GM12891 (cell line): ENCODE data around the gene GDA.

ENCODE experiments used
- DNase-seq: peaks from one replicate; pipeline ENCODE4 v3.0.0; 2011; ENCODE audit warnings: low spot score; ENCODE audit not compliant: insufficient read length
- FAIRE-seq: peaks from 2 replicates; lab custom pipeline; 2011; peaks lifted over from hg19 to GRCh38; lab: Jason Lieb, UNC
- PAX5 ChIP-seq: IDR thresholded peaks from 2 replicates; pipeline ENCODE4 v1.6.1; 2011; ENCODE audit warnings: low read length, moderate library complexity, mild to moderate bottlenecking; ENCODE audit not compliant: insufficient read depth, severe bottlenecking
- POLR2A ChIP-seq: IDR thresholded peaks from 2 replicates; pipeline ENCODE4 v1.6.1; 2011; ENCODE audit warnings: low read depth, low read length, control low read depth
- POLR2AphosphoS5 ChIP-seq: IDR thresholded peaks from 2 replicates; pipeline ENCODE4 v1.6.1; 2011; ENCODE audit warnings: low read depth, low read length, control low read depth
- POU2F2 ChIP-seq: IDR thresholded peaks from 2 replicates; pipeline ENCODE4 v1.6.1; 2011; ENCODE audit warnings: low read depth, mild to moderate bottlenecking, control low read depth, low read length, moderate library complexity
- SPI1 ChIP-seq: IDR thresholded peaks from 2 replicates; pipeline ENCODE4 v1.6.1; 2011; ENCODE audit warnings: low read depth, low read length, control low read depth
- TAF1 ChIP-seq: IDR thresholded peaks from 2 replicates; pipeline ENCODE4 v1.6.1; 2011; ENCODE audit warnings: low read depth, low read length, control low read depth

Gene GDA

DNA sequence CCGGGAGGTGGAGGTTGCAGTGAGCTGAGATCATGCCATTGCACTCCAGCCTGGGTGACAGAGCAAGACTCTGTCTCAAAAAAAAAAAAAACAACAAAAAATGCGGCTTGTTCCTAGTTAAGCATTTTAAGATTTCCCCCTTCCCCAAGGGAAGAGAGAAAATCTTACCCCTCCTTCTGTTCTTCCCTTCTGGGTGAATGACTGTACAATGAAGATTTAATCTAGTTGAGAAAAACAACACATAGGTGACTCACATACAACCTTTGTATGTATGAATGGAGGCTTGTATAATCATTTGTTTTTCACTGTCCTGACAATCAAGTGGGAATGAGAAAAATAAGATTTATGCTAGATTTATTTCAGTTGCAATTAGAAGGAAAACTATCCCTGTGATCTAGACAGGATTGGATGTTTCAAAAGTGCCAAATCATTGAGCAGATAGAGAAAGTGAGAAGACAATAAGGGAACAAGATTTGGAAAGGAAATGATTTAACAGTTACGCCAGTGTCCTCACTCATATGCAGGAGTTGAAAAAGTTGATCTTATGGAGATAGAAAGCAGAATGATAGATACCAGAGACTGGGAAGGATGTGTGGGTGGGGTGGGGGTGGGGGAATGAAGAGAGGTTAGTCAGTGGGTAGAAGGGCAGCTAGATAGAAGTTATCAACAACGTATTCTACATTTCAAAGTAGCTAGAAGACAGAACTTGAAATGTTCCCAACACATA is 16.7 kb downstream of the GDA start:
- DNase-seq = no peak
- no peak for FAIRE-seq
- TF ChIP-seq SPI1 = no peak
- no peak for TF ChIP-seq POLR2A
- TF ChIP-seq TAF1 = no peak
- no peak for TF ChIP-seq POU2F2
- TF ChIP-seq POLR2AphosphoS5 = no peak
- TF ChIP-seq PAX5 = no peak

- no peak for FAIRE-seq
- no peak for TF ChIP-seq SPI1
- TF ChIP-seq POLR2A = no peak
- no peak for TF ChIP-seq PAX5
- TF ChIP-seq TAF1 = no peak
- TF ChIP-seq POLR2AphosphoS5 = no peak
- TF ChIP-seq POU2F2 = no peak
- DNase-seq = no peak
Observed at GRCh38 chr9:72168075-72168474, 18.8 kb downstream of the GDA start.

DNA sequence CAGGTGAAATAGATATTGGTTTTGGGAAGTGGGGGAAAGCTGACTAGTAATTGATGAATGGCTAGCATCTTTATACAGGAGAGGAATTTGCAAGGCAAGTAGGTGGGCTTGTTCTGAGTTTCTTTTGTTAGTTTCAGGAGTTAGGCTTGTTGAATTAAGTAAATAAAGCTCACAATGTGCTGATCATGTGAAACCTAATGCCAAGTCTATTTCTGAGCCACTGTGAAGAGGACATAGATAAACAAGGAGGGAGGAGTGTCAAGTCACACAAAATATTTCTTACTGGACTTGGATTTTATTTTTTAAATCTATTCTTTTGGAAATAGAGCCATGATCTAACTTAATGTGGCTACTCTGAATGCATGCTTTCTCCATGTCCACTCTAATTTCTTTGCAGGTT is 19.9 kb downstream of the GDA start:
- TF ChIP-seq POU2F2 (no peak), POLR2A (no peak), POLR2AphosphoS5 (no peak), PAX5 (no peak), SPI1 (no peak), TAF1 (no peak)
- DNase-seq = no peak
- FAIRE-seq = no peak

GRCh38 chr9:72173080-72173479 is 23.8 kb downstream of the GDA start:
- TF ChIP-seq SPI1 (no peak), PAX5 (no peak), POLR2A (no peak), POLR2AphosphoS5 (no peak), POU2F2 (no peak), TAF1 (no peak)
- FAIRE-seq (no peak), DNase-seq (no peak)

DNA sequence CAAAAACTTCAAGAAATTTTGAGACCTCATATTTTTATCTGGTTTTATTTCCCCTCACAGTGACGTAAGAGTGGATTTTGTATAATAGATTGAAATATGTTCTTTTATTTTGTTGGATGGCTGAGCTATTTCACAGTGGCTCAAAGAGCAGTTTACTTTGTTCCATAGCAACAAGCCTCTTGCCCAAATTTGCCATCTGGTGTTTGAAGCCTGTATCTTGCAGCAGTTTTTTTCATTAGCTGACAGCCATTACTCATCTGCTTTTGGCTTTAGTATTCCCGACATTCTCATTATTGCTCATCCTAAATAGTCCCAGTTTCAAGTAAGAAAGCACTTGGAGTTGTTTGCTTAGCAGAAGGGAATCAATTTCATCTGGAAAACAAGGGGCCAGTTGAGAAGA is 36.3 kb downstream of the GDA start:
- no peak for DNase-seq
- FAIRE-seq = no peak
- TF ChIP-seq SPI1 (no peak), PAX5 (no peak), POLR2A (no peak), POLR2AphosphoS5 (no peak), TAF1 (no peak), POU2F2 (no peak)

DNA sequence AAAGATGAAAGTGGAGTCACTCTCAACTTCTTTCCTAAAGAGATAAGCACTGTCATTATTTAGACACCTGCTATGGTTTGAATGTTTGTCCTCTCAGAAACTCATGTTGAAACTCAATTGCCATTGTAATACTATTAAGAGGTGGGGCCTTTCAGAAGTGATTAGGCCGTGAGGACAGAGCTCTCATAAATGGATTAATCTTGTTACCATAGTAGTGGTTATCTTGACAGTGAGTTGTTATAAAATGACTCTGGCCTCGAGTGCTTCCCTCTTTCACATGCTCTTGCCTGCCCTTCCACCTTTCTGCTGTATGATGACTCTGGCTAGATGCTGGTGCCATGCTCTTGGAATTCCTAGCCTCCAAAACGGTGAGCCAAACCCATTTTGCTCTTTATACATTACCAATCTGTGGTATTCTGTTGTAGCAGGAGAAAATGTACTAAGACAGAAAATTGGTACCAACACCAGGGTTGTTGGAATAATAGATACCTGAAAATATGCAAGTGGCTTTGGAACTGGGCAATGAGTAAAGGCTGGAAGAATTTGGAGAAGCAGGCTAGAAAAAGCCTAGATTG is 38.0 kb downstream of the GDA start:
- DNase-seq = no peak
- TF ChIP-seq POU2F2 (no peak), SPI1 (no peak)
- no peak for FAIRE-seq

GRCh38 chr9:72188232-72188631 is 39.0 kb downstream of the GDA start:
- DNase-seq (no peak), FAIRE-seq (no peak)
- TF ChIP-seq POLR2A = no peak
- no peak for TF ChIP-seq POU2F2
- TF ChIP-seq PAX5 = no peak
- TF ChIP-seq TAF1 = no peak
- no peak for TF ChIP-seq POLR2AphosphoS5
- TF ChIP-seq SPI1 = no peak

GRCh38 chr9:72193478-72193881 is 44.2 kb downstream of the GDA start:
- DNase-seq = no peak
- FAIRE-seq = no peak
- TF ChIP-seq PAX5 (no peak), POU2F2 (no peak), SPI1 (no peak), POLR2AphosphoS5 (no peak), TAF1 (no peak), POLR2A (no peak)

GRCh38 chr9:72199238-72199637 is 50.0 kb downstream of the GDA start:
- TF ChIP-seq POLR2AphosphoS5 (no peak), POLR2A (no peak), PAX5 (no peak), POU2F2 (no peak), SPI1 (no peak), TAF1 (no peak)
- FAIRE-seq (no peak), DNase-seq (no peak)

GRCh38 chr9:72200452-72200851 is 51.2 kb downstream of the GDA start:
- DNase-seq (no peak), FAIRE-seq (no peak)
- TF ChIP-seq TAF1 = no peak
- no peak for TF ChIP-seq POU2F2
- no peak for TF ChIP-seq SPI1
- TF ChIP-seq PAX5 = no peak
- TF ChIP-seq POLR2AphosphoS5 = no peak
